ENCODE data around the gene LUZP2. TPM values are rescaled to one million over a fixed set of nuclear protein-coding genes. Genes with fewer than 3 reads are reported as not detected.

Gene LUZP2
- total and polyA plus RNA-seq, 2 donors (not counting 1 experiment from before 2014, with no cell fraction given) = not detected

DNA sequence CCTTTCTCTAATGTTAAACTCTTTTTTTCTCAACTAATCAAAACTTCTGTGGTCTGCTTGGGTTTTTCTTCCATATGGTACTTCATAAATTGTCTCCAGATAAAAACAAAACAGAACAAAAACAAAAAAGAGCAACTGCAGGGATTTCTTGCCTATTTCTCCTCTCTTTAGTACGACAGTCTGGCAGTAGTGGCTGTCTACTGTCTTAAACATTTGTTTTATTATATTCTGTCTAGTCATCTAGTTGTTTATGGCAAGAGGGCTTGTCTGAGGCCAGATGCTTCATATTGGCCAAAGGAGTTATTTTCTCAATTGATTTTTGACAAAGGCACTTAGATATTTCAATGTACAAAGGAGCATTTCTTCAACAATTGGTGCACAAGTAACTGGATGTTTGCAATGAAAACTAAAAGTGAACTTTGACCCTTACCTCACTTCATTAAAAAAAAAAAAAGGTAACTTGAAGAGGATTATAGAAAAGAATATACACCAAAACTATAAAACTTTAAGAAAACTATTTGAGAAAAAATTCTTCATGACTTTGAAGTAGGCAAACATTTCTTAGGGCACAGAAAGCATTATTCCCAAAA, 404.2 kb downstream of the LUZP2 start:
- H3K79me2 ChIP-seq (ENCODE audit: control insufficient read depth, insufficient read depth, low read length) = no peaks in the 10 kb centered on the region
- H3K27me3 ChIP-seq (replicated peaks in 1 of 4; ENCODE audit: control extremely low read depth in 1 of 4, control insufficient read depth in 3 of 4, insufficient read depth in 4 of 4, low read length in 3 of 4) = no peaks in the 10 kb centered on the region
- no peak overlapping the region for H3K4me3 ChIP-seq (ENCODE audit: control extremely low read depth in 1 of 5, extremely low read depth in 1 of 5, insufficient read depth in 1 of 5, low read depth in 2 of 5, low read length in 4 of 5)
- H3K9me3 Mint-ChIP-seq (ENCODE audit: insufficient read depth) = peaks cover 2% of the 10 kb centered on the region
- CTCF ChIA-PET = no interaction called here
- no peaks in the 10 kb centered on the region for H4K20me1 ChIP-seq (ENCODE audit: control insufficient read depth, insufficient read depth, low read length, poor library complexity, severe bottlenecking)
- H3K4me1 Mint-ChIP-seq = peaks cover 3% of the 10 kb centered on the region
- no peaks in the 10 kb centered on the region for H3K27me3 Mint-ChIP-seq
- no peak overlapping the region for H3K27ac ChIP-seq (ENCODE audit: low read length in 2 of 2)
- DNase-seq (no peak), ATAC-seq (ENCODE audit: low read depth) (no peak)
- H3K9me3 ChIP-seq (ENCODE audit: control extremely low read depth in 1 of 3, control insufficient read depth in 2 of 3, insufficient read depth in 1 of 3, low read length in 2 of 3) = peaks cover 0 to 10% (median 0%) of the 10 kb centered on the region in 3 donors
- no peak overlapping the region for H2AFZ ChIP-seq (ENCODE audit: insufficient read depth, low read depth, low read length, poor library complexity, severe bottlenecking)
- H3K36me3 ChIP-seq (replicated peaks in 1 of 2; ENCODE audit: control extremely low read depth in 1 of 2, control insufficient read depth in 1 of 2, extremely low read depth in 1 of 2, insufficient read depth in 2 of 2, low read length in 1 of 2) = no peaks in the 10 kb centered on the region
- intact Hi-C loops (cut with micrococcal nuclease) = no loop called here
- TF ChIP-seq CTCF (IDR thresholded peaks at IDR 0.05) (no peak), EZH2 (IDR thresholded peaks at IDR 0.05; ENCODE audit: borderline replicate concordance, insufficient read depth, low read depth, low read length, poor library complexity, severe bottlenecking) (no peak)
- H3K9ac ChIP-seq (ENCODE audit: low read length) = no peak overlapping the region
- WGBS (ENCODE audit: insufficient coverage) = no CpG with 5 or more reads among the region's 1 CpG
- H3K4me1 ChIP-seq (ENCODE audit: control insufficient read depth in 2 of 2, insufficient read depth in 2 of 2, low read length in 2 of 2) = no peaks in the 10 kb centered on the region
- H3K4me3 Mint-ChIP-seq = no peak overlapping the region
- POLR2A ChIA-PET = no interaction called here
- no peak overlapping the region for H3K4me2 ChIP-seq (replicated peaks; ENCODE audit: low read depth, low read length, poor library complexity, severe bottlenecking)
- H3K27ac Mint-ChIP-seq = no peak overlapping the region

DNA sequence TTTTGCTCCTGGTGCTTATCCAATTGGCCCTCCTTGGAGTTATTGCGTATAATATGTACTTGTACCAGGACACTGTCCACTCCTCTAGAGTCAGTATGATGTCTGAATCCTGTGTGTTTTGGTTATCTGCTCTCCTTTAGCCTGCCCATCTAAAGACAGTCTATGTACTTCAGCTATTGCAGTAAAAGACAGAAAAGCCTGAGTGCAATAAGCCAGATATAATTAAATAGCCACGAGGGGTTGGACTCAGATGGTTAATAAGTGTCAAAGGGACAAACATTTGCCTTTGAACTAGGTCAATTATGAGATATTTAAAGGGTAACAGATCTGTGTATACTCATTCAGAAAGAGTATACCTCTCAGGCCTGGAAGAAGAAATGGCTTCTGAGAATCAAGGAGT, 406.7 kb downstream of the LUZP2 start:
- no peaks in the 10 kb centered on the region for H3K27me3 ChIP-seq (replicated peaks in 1 of 4; ENCODE audit: control extremely low read depth in 1 of 4, control insufficient read depth in 3 of 4, insufficient read depth in 4 of 4, low read length in 3 of 4)
- no peaks in the 10 kb centered on the region for H3K36me3 ChIP-seq (replicated peaks in 1 of 2; ENCODE audit: control extremely low read depth in 1 of 2, control insufficient read depth in 1 of 2, extremely low read depth in 1 of 2, insufficient read depth in 2 of 2, low read length in 1 of 2)
- ATAC-seq (ENCODE audit: low read depth) (no peak), DNase-seq (no peak)
- peaks cover 2% of the 10 kb centered on the region for H3K9me3 Mint-ChIP-seq (ENCODE audit: insufficient read depth)
- no peak overlapping the region for H3K4me3 ChIP-seq (ENCODE audit: control extremely low read depth in 1 of 5, extremely low read depth in 1 of 5, insufficient read depth in 1 of 5, low read depth in 2 of 5, low read length in 4 of 5)
- 100% methylated on average over 1 of the region's 2 CpGs for WGBS (ENCODE audit: insufficient coverage)
- H3K27me3 Mint-ChIP-seq = no peaks in the 10 kb centered on the region
- H3K27ac Mint-ChIP-seq = no peak overlapping the region
- H3K4me3 Mint-ChIP-seq = no peak overlapping the region
- peaks cover 0 to 1% (median 0%) of the 10 kb centered on the region in 3 donors for H3K9me3 ChIP-seq (ENCODE audit: control extremely low read depth in 1 of 3, control insufficient read depth in 2 of 3, insufficient read depth in 1 of 3, low read length in 2 of 3)
- no peaks in the 10 kb centered on the region for H3K4me1 ChIP-seq (ENCODE audit: control insufficient read depth in 2 of 2, insufficient read depth in 2 of 2, low read length in 2 of 2)
- ChIA-PET POLR2A (no interaction called here), CTCF (no interaction called here)
- TF ChIP-seq EZH2 (IDR thresholded peaks at IDR 0.05; ENCODE audit: borderline replicate concordance, insufficient read depth, low read depth, low read length, poor library complexity, severe bottlenecking) (no peak), CTCF (IDR thresholded peaks at IDR 0.05) (no peak)
- no peaks in the 10 kb centered on the region for H3K79me2 ChIP-seq (ENCODE audit: control insufficient read depth, insufficient read depth, low read length)
- H3K9ac ChIP-seq (ENCODE audit: low read length) = no peak overlapping the region
- H2AFZ ChIP-seq (ENCODE audit: insufficient read depth, low read depth, low read length, poor library complexity, severe bottlenecking) = no peak overlapping the region
- H3K27ac ChIP-seq (ENCODE audit: low read length in 2 of 2) = no peak overlapping the region
- H3K4me2 ChIP-seq (replicated peaks; ENCODE audit: low read depth, low read length, poor library complexity, severe bottlenecking) = no peak overlapping the region
- H4K20me1 ChIP-seq (ENCODE audit: control insufficient read depth, insufficient read depth, low read length, poor library complexity, severe bottlenecking) = no peaks in the 10 kb centered on the region
- H3K4me1 Mint-ChIP-seq = peaks cover 3% of the 10 kb centered on the region
- intact Hi-C loops (cut with micrococcal nuclease) = no loop called here
